ENCODE data around the gene GSTM3. TPM values are rescaled to one million over a fixed set of nuclear protein-coding genes. Genes with fewer than 3 reads are reported as not detected.

Gene GSTM3
- total and polyA plus RNA-seq, 2 of the 13 experiments (the other 11 are each of a cell fraction or from before 2014, with no cell fraction given): 127 to 142 TPM

GRCh38 chr1:109771712-109772657, 31.1 kb upstream of the GSTM3 start (continued):
- TF ChIP-seq, protein P1, sequence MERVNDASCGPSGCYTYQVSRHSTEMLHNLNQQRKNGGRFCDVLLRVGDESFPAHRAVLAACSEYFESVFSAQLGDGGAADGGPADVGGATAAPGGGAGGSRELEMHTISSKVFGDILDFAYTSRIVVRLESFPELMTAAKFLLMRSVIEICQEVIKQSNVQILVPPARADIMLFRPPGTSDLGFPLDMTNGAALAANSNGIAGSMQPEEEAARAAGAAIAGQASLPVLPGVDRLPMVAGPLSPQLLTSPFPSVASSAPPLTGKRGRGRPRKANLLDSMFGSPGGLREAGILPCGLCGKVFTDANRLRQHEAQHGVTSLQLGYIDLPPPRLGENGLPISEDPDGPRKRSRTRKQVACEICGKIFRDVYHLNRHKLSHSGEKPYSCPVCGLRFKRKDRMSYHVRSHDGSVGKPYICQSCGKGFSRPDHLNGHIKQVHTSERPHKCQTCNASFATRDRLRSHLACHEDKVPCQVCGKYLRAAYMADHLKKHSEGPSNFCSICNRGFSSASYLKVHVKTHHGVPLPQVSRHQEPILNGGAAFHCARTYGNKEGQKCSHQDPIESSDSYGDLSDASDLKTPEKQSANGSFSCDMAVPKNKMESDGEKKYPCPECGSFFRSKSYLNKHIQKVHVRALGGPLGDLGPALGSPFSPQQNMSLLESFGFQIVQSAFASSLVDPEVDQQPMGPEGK (CRISPR knock-in tag; IDR thresholded peaks at IDR 0.05): no peak
- TF ChIP-seq KDM6A (CRISPR knock-in tag; IDR thresholded peaks at IDR 0.05; ENCODE audit: low read depth) (no peak), KAT7 (CRISPR knock-in tag; IDR thresholded peaks at IDR 0.05; ENCODE audit: borderline replicate concordance) (no peak)

DNA sequence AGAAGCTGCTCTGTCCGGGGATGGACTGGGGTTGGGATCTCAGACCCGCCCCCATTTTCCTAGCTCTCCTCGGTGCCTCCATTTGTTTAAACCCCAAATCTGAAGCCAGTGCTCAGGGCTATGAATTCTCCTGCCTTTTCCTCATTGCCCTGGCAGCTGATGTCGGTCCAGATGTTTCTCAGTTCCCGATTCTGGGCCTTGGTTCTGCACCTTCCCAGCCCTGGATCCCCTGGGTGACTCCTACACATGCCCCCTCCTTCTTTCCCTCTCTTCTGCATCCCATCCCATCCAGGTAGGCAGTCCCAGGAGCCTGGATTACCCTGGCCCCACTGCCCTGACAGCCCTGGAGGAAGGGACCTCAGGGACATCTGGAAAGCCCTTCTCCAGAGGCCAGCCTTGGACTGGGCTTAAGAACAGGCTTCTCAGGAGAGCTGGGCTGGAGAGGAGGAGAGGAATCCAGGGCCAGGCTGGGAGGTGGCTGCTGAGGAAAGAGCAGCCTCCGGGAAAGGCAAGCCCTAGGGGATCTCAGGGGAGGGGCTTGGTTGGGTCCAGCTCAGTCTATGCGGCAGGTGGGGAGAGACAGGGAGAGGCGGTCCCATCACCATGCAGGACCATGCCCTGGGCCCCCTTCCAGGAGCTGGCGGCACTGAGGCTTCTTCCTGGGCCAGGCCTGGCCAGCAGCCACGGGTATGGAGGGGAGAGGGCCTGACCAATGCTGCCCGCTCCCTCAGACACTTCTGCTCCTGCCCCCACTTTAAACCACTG, 29.7 kb upstream of the GSTM3 start:
- CTCF ChIA-PET (ENCODE audit: low intra/inter-chr PET ratio, low total read pairs): no interaction called here
- Histone ChIP-seq H3K4me1 (ENCODE audit: insufficient read depth, low read length) (peaks cover 55% of the 10 kb centered on the region), H3K27ac (ENCODE audit: extremely low read length, insufficient read depth, low read length) (no peak overlapping the region), H3K27me3 (ENCODE audit: control insufficient read depth in 1 of 2, insufficient read depth in 2 of 2, low read length in 2 of 2) (peaks cover 2 to 19% of the 10 kb centered on the region in 2 experiments; a peak in 3 of 5 replicates), H4K20me1 (ENCODE audit: insufficient read depth, low read length) (no peaks in the 10 kb centered on the region), H3K9me3 (ENCODE audit: low read length) (no peaks in the 10 kb centered on the region), H3K9ac (ENCODE audit: insufficient read depth, low read depth, low read length) (no peak overlapping the region), H3K79me2 (ENCODE audit: insufficient read depth, low read length) (no peaks in the 10 kb centered on the region), H3K36me3 (replicated peaks in 1 of 2; ENCODE audit: control insufficient read depth in 1 of 2, insufficient read depth in 2 of 2, low read length in 2 of 2) (no peaks in the 10 kb centered on the region), H3K4me2 (ENCODE audit: low read depth, low read length) (no peak overlapping the region), H3K4me3 (replicated peaks in 1 of 3; ENCODE audit: insufficient read depth in 1 of 3, low read depth in 2 of 3, low read length in 3 of 3) (no peak overlapping the region; a peak in 1 of 6 replicates), H2AFZ (ENCODE audit: low read length) (no peak overlapping the region)
- ATAC-seq (no peak), DNase-seq (ENCODE audit: low spot score) (no peak), FAIRE-seq (no peak)
- 46% methylated on average over 7 of the region's 11 CpGs for WGBS (ENCODE audit: low lambda C conversion rate)
- POLR2A ChIA-PET: no interaction called here
- BruUV-seq (replicated peaks): no TSS peak
- in situ Hi-C loops (cut with HindIII; ENCODE audit: extremely low pct_ligation_motif_present, low pct_unique_long_range_greater_than_20kb) (loop anchor here (5.0 kb wide), 3 partner anchors 53 to 223 kb away; partner anchors contain the start of gene GNAI3), intact Hi-C loops (cut with micrococcal nuclease; ENCODE audit: unreplicated experiment) (loop anchor here (5.0 kb wide), 2 partner anchors 38 to 113 kb away; partner anchors contain the start of gene GSTM4)
- no peak for TF ChIP-seq ZNF263 (CRISPR knock-in tag; IDR thresholded peaks at IDR 0.05)

Data from HepG2 (cell line).